Endometrium (tissue), 2 donors: ENCODE measurements around the gene USP1.

Experiments
- FAIRE-seq: peaks from 2 replicates; lab custom pipeline; 2012; peaks lifted over from hg19 to GRCh38; lab: Jason Lieb, UNC
- donor health status: control.
- donor health status: control.

Gene USP1

GRCh38 chr1:62493656-62494055, 56.8 kb downstream of the USP1 start:
- FAIRE-seq = no peak

- no peak for FAIRE-seq
Observed at GRCh38 chr1:62494137-62494536, 57.3 kb downstream of the USP1 start.

DNA sequence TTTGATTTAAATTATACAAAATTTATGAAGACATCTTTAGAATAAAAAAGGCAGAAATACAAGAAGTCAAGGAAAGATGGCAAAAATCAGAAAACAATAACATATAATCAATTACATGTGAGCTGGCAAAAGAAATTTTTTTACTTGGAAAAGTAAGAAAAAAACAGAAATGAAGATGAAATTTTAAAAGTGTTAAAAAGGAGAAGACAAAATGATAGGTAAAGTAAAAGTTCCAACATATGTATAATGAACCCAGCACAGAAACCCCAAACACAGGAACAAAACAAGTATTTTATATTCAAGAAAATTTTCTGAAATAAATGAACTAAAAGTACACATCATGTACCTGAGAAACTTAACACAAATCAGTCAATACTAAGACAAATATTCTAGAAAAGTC, 63.4 kb downstream of the USP1 start:
- FAIRE-seq = peak; percentile 41
